ENCODE measurements around the gene ST3GAL6. TPM values are rescaled to one million over a fixed set of nuclear protein-coding genes. Genes with fewer than 3 reads are reported as not detected.

The ST3GAL6 gene
- total and polyA plus RNA-seq, 2 of the 13 experiments (the other 11 are each of a cell fraction or from before 2014, with no cell fraction given): 17.5 to 23.2 TPM

DNA sequence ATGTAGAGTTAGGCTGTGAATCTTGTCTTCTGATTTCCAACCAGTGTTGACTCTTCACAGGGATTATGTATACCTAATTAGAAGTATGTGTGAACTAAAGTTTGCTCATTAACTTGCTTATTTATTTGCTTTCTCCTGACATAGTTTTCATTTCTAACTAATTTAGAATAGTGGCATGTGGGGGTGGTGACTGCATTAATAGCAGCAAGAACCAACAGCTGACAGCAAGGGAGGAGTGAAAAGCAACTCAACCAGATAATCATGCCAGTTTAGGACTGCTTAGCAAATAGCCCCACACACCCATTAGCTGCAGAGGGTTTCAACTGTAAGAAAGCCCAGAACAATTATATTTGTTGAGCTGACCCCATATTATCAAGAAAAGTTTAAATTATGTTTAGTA, 3.8 kb downstream of the ST3GAL6 start:
- POLR2A ChIA-PET: no interaction called here
- H3K27me3 ChIP-seq (ENCODE audit: control insufficient read depth in 1 of 2, insufficient read depth in 2 of 2, low read length in 2 of 2): no peaks in the 10 kb centered on the region
- H3K79me2 ChIP-seq (ENCODE audit: insufficient read depth, low read length): peaks cover 18% of the 10 kb centered on the region
- no peak overlapping the region for H3K9ac ChIP-seq (ENCODE audit: insufficient read depth, low read depth, low read length)
- H3K27ac ChIP-seq (ENCODE audit: extremely low read length, insufficient read depth, low read length): no peak overlapping the region
- CTCF ChIA-PET (ENCODE audit: low intra/inter-chr PET ratio, low total read pairs): no interaction called here
- in situ Hi-C loops (cut with HindIII; ENCODE audit: extremely low pct_ligation_motif_present, low pct_unique_long_range_greater_than_20kb) (no loop called here), intact Hi-C loops (cut with micrococcal nuclease; ENCODE audit: unreplicated experiment) (no loop called here)
- peaks cover 0 to 15% of the 10 kb centered on the region in 2 experiments; a peak in 2 of 5 replicates for H3K36me3 ChIP-seq (replicated peaks in 1 of 2; ENCODE audit: control insufficient read depth in 1 of 2, insufficient read depth in 2 of 2, low read length in 2 of 2)
- H3K4me3 ChIP-seq (replicated peaks in 1 of 3; ENCODE audit: insufficient read depth in 1 of 3, low read depth in 2 of 3, low read length in 3 of 3): no peak overlapping the region
- H3K4me1 ChIP-seq (ENCODE audit: insufficient read depth, low read length): no peaks in the 10 kb centered on the region
- no peak for TF ChIP-seq NCOA5 (CRISPR knock-in tag; IDR thresholded peaks at IDR 0.05)
- TF ChIP-seq, protein P1, sequence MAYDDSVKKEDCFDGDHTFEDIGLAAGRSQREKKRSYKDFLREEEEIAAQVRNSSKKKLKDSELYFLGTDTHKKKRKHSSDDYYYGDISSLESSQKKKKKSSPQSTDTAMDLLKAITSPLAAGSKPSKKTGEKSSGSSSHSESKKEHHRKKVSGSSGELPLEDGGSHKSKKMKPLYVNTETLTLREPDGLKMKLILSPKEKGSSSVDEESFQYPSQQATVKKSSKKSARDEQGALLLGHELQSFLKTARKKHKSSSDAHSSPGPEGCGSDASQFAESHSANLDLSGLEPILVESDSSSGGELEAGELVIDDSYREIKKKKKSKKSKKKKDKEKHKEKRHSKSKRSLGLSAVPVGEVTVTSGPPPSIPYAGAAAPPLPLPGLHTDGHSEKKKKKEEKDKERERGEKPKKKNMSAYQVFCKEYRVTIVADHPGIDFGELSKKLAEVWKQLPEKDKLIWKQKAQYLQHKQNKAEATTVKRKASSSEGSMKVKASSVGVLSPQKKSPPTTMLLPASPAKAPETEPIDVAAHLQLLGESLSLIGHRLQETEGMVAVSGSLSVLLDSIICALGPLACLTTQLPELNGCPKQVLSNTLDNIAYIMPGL (CRISPR knock-in tag; IDR thresholded peaks at IDR 0.05; ENCODE audit: borderline replicate concordance in 1 of 2, low read depth in 1 of 2): no peak
- ATAC-seq: no peak
- FAIRE-seq: no peak
- H3K9me3 ChIP-seq (ENCODE audit: low read length): no peaks in the 10 kb centered on the region
- no peaks in the 10 kb centered on the region for H4K20me1 ChIP-seq (ENCODE audit: insufficient read depth, low read length)
- H2AFZ ChIP-seq (ENCODE audit: low read length): no peak overlapping the region
- no TSS peak for BruUV-seq (replicated peaks)
- H3K4me2 ChIP-seq (ENCODE audit: low read depth, low read length): no peak overlapping the region
- no peak for DNase-seq (ENCODE audit: low spot score)

DNA sequence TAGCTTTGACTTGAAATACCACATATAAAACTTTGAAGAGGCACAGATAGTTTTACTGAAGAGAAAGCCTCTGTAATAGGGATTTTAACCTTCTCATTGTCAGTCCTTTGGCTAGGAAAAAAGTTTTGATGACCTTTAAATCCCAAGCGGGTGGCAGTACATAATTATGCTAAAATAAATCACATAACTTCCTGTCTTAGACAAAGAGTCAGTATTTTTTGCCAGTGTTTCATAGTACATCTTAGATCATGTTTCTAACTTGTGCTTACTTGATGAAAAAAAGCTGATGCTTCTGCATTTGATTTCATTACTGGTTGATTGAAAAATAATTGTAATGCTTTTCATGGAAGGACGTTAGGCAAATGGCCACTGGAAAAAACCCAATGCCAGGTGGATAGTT, 5.8 kb downstream of the ST3GAL6 start:
- FAIRE-seq: no peak
- no peaks in the 10 kb centered on the region for H3K4me1 ChIP-seq (ENCODE audit: insufficient read depth, low read length)

More for the DNA sequence above, 5.8 kb downstream of the ST3GAL6 start:
- H4K20me1 ChIP-seq (ENCODE audit: insufficient read depth, low read length): no peaks in the 10 kb centered on the region
- DNase-seq (ENCODE audit: low spot score) (no peak), ATAC-seq (no peak)
- no peaks in the 10 kb centered on the region for H3K9me3 ChIP-seq (ENCODE audit: low read length)
- peaks cover 3 to 17% of the 10 kb centered on the region in 2 experiments; a peak in 4 of 5 replicates for H3K36me3 ChIP-seq (replicated peaks in 1 of 2; ENCODE audit: control insufficient read depth in 1 of 2, insufficient read depth in 2 of 2, low read length in 2 of 2)
- H3K27me3 ChIP-seq (ENCODE audit: control insufficient read depth in 1 of 2, insufficient read depth in 2 of 2, low read length in 2 of 2): no peaks in the 10 kb centered on the region
- H3K79me2 ChIP-seq (ENCODE audit: insufficient read depth, low read length): peaks cover 11% of the 10 kb centered on the region
- CTCF ChIA-PET (ENCODE audit: low intra/inter-chr PET ratio, low total read pairs): no interaction called here
- no peak overlapping the region for H2AFZ ChIP-seq (ENCODE audit: low read length)
- in situ Hi-C loops (cut with HindIII; ENCODE audit: extremely low pct_ligation_motif_present, low pct_unique_long_range_greater_than_20kb): no loop called here
- no TSS peak for BruUV-seq (replicated peaks)
- H3K27ac ChIP-seq (ENCODE audit: extremely low read length, insufficient read depth, low read length): no peak overlapping the region
- no peak overlapping the region for H3K4me3 ChIP-seq (replicated peaks in 1 of 3; ENCODE audit: insufficient read depth in 1 of 3, low read depth in 2 of 3, low read length in 3 of 3)
- POLR2A ChIA-PET: no interaction called here
- no peak overlapping the region for H3K9ac ChIP-seq (ENCODE audit: insufficient read depth, low read depth, low read length)
- H3K4me2 ChIP-seq (ENCODE audit: low read depth, low read length): no peak overlapping the region
- intact Hi-C loops (cut with micrococcal nuclease; ENCODE audit: unreplicated experiment): no loop called here
- TF ChIP-seq ZMAT3 (CRISPR knock-in tag; conservative IDR thresholded peaks at IDR 0.05) (no peak), AFF4 (CRISPR knock-in tag; IDR thresholded peaks at IDR 0.05) (no peak), ELF4 (CRISPR knock-in tag; IDR thresholded peaks at IDR 0.05; ENCODE audit: borderline replicate concordance) (no peak)
- TF ChIP-seq, protein P2, sequence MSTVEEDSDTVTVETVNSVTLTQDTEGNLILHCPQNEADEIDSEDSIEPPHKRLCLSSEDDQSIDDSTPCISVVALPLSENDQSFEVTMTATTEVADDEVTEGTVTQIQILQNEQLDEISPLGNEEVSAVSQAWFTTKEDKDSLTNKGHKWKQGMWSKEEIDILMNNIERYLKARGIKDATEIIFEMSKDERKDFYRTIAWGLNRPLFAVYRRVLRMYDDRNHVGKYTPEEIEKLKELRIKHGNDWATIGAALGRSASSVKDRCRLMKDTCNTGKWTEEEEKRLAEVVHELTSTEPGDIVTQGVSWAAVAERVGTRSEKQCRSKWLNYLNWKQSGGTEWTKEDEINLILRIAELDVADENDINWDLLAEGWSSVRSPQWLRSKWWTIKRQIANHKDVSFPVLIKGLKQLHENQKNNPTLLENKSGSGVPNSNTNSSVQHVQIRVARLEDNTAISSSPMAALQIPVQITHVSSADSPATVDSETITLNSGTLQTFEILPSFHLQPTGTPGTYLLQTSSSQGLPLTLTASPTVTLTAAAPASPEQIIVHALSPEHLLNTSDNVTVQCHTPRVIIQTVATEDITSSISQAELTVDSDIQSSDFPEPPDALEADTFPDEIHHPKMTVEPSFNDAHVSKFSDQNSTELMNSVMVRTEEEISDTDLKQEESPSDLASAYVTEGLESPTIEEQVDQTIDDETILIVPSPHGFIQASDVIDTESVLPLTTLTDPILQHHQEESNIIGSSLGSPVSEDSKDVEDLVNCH (CRISPR knock-in tag; IDR thresholded peaks at IDR 0.05): no peak
- 96% methylated on average over 2 of the region's 2 CpGs for WGBS (ENCODE audit: low lambda C conversion rate)
